Thymus (tissue), 11 donors: Measurements from ENCODE around the gene SEPTIN3. TPM values are rescaled to one million over a fixed set of nuclear protein-coding genes. Genes with fewer than 3 reads are reported as not detected.
A peak's percentile ranks its signal among the peaks of the same experiment; 100 is the strongest.
"Not testable (repeated sequence)": the region's sequence is repeated elsewhere in the genome, so short reads cannot be mapped to it uniquely, and the experiment has no call there.

Experiments
- DNase-seq, 9 donors: peaks; one replicate each; pipeline ENCODE4 v3.0.0-alpha.2; 2013; ENCODE audit warnings: low spot score in 9 of 9, low read depth in 6 of 9, missing footprints in 1 of 9
- H3K27ac ChIP-seq, 2 donors: one replicate each; pipeline ENCODE4 v1.5.1; 2013; ENCODE audit warnings: control low read depth in 1 of 2, low read depth in 1 of 2, low read length in 1 of 2, mild to moderate bottlenecking in 1 of 2, moderate library complexity in 1 of 2
- H3K27me3 ChIP-seq, 2 donors: one replicate each; pipeline ENCODE4 v1.5.1; 2013; ENCODE audit warnings: low read length in 1 of 2; ENCODE audit not compliant: control insufficient read depth in 2 of 2, insufficient read depth in 1 of 2
- H3K36me3 ChIP-seq, 2 donors: one replicate each; pipeline ENCODE4 v1.5.1; 2013; ENCODE audit warnings: low read length in 1 of 2, mild to moderate bottlenecking in 1 of 2, moderate library complexity in 1 of 2; ENCODE audit not compliant: control insufficient read depth in 2 of 2, insufficient read depth in 2 of 2
- H3K4me1 ChIP-seq, 2 donors: one replicate each; pipeline ENCODE4 v1.5.1; 2013; ENCODE audit warnings: low read length in 2 of 2; ENCODE audit not compliant: control insufficient read depth in 2 of 2, insufficient read depth in 2 of 2
- H3K4me3 ChIP-seq, 2 donors: one replicate each; pipeline ENCODE4 v1.5.1; 2013; ENCODE audit warnings: low read length in 2 of 2, control low read depth in 1 of 2, mild to moderate bottlenecking in 1 of 2
- H3K9me3 ChIP-seq, 2 donors: one replicate each; pipeline ENCODE4 v1.5.1; 2013; ENCODE audit warnings: low read length in 1 of 2, mild to moderate bottlenecking in 1 of 2; ENCODE audit not compliant: control insufficient read depth in 2 of 2, insufficient read depth in 1 of 2
- WGBS: extraction: QIAGEN DNeasy Blood & Tissue Kit; methylation state at CpG from one replicate; pipeline ENCODE4 v1.1.7; 2013; 5-methylcytosine and 5-hydroxymethylcytosine counted together
- polyA plus RNA-seq: library from polyadenylated mRNA; stranded (reverse); fragments of 200-250 nt; gene quantifications from one replicate; pipeline ENCODE4 v1.2.3, GENCODE V29; 2013
- total RNA-seq: library from RNA; stranded (reverse); fragments of 120-200 nt; gene quantifications from one replicate; pipeline ENCODE4 v1.2.4, GENCODE V29; 2013
- donor health status: healthy.

The SEPTIN3 gene
- total and polyA plus RNA-seq, 2 donors: 0.90 to 1.2 TPM

DNA sequence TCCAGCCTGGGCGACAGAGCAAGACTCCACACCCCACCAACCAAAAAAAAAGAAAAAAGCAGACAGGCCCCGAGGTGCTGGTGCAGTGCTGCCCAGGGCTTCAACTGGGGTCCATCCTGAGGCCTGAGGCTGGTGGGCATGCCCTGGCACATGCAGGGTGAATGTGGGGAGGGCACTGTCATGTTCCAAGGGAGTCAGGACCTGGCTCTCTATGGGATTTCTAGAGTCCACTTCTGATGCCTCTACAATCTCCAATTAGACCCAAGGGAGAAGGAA, 32.4 kb upstream of the SEPTIN3 start:
- 95% methylated on average over 2 of the region's 2 CpGs for WGBS
- H3K27ac ChIP-seq: no peak overlapping the region
- H3K36me3 ChIP-seq: peaks cover 39 to 45% of the 10 kb centered on the region in 2 donors
- H3K4me3 ChIP-seq: no peak overlapping the region
- DNase-seq: no peak
- peaks cover 0 to 25% of the 10 kb centered on the region in 2 donors for H3K4me1 ChIP-seq
- H3K27me3 ChIP-seq: no peaks in the 10 kb centered on the region
- H3K9me3 ChIP-seq: no peaks in the 10 kb centered on the region

DNA sequence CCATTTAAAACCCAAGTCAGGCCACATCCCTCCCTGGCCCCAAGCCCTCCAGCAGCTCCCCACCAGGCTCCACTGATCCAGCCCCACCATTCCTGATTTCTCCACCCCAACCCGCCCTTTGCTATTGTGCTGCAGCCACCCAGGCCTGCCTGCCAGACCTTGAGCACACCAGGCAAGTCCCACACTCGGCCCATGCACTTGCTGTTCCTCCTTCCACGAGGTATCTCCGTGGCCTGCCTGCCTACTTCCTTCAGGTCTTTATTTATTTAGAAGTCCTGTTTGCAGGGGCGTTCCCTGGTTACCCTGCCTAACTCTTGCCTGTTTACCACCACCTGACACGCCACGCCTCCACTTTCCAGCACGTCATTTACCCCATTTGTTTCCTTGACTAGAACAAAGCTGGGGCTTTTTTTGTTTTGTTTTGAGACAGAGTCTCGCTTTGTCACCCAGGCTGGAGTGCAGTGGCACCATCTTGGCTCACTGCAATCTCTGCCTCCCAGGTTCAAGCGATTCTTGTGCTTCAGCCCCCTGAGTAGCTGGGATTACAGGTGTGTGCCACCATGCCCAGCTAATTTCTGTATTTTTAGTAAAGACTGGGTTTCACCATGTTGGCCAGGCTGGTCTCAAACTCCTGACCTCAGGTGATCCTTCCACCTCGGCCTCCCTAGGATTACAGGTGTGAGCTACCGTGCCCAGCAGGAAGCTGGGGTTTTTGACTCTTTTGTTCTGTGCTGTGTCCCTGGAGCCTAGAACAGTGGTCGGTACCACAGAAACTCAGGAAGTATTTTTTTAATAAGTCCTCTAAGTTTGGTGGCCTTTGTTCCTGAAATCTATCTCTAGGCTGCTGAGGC, 29.0 kb upstream of the SEPTIN3 start:
- H3K36me3 ChIP-seq: peaks cover 41 to 68% of the 10 kb centered on the region in 2 donors
- no peaks in the 10 kb centered on the region for H3K9me3 ChIP-seq
- peak in 3 of 9 donors; percentile 45 to 70 (median 45) for DNase-seq
- peaks cover 0 to 20% of the 10 kb centered on the region in 2 donors for H3K4me1 ChIP-seq
- peak overlapping the region; percentile 72 for H3K27ac ChIP-seq
- 83% methylated on average over 13 of the region's 13 CpGs for WGBS
- H3K27me3 ChIP-seq: no peaks in the 10 kb centered on the region
- H3K4me3 ChIP-seq: no peak overlapping the region

DNA sequence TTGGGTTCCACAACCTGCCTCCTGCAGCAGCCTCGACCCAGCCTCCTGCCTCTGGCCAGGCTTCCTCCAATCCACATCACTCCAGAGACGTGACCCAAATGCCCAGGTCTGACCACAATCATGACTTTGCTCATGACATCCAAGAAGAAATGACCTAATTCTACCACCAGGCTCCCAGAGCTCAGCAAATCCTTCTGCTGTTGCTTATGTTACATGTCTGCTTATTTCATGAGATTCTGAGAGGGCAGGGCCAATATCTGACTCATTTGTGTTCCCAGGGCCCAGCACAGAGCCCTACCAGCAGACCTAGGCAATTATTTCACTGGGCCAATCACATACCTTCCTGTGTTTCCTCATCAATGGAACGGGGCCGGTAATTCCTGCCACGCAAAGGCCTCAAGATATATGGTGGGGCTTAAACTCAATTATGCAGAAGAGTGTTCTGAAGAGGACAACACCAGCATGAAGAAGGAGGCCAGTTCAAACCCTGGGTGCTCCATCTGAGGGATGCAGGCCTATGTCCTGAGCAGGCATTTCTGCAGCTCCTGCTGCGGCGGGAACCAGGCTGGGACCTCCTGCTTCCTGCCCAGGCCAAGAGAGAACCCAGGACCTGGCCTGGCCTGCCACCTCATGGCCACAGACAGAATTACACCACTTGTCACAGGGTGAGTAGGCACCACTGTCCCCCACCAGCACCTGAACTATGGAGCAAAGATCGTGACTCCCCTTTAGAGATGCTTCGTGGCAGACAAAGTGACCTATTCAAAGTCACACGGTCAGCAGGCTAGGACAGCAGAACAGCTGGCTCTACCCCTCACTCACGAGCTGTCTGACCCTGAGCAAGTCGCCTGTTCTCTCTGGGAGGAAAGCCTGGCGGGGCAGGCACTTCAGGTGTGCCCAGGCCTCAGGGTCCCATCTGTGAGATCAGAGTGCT, 28.1 kb upstream of the SEPTIN3 start:
- peak in 8 of 9 donors; percentile 59 to 87 (median 76) for DNase-seq
- 68% methylated on average over 13 of the region's 13 CpGs for WGBS
- no peak overlapping the region for H3K4me3 ChIP-seq
- no peaks in the 10 kb centered on the region for H3K27me3 ChIP-seq
- peaks cover 36 to 67% of the 10 kb centered on the region in 2 donors for H3K36me3 ChIP-seq
- peaks cover 0 to 27% of the 10 kb centered on the region in 2 donors for H3K4me1 ChIP-seq
- no peaks in the 10 kb centered on the region for H3K9me3 ChIP-seq
- peak overlapping the region; percentile 72 for H3K27ac ChIP-seq

DNA sequence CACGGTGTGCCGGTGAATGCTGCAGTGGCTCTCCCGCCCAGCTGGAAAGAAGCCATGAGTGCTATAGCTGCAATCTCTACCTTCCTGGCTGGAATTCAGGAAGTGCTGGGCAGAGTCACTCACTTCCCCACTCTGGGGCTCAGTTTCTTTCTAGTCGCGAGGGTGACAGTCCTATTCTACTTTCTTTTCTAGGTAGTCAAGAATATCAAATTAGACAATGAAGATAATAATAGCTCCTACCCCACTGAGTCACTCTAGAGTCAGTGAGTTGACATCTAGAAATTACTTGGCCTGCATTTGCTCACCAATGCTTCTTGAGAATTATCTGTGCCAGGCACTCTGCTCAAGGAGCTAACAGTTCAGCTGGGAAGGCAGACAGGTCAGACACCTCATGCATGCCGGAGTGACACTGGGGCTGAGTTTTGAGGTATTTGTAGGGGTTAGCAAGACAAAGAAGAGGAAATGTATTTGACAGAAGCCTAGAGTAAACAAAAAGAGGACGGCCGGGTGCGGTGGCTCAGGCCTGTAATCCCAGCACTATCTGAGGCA, 25.5 kb upstream of the SEPTIN3 start:
- 94% methylated on average over 9 of the region's 9 CpGs for WGBS
- DNase-seq: no peak
- Histone ChIP-seq H3K4me1 (peaks cover 3 to 43% of the 10 kb centered on the region in 2 donors), H3K4me3 (no peak overlapping the region), H3K9me3 (no peaks in the 10 kb centered on the region), H3K27me3 (no peaks in the 10 kb centered on the region), H3K36me3 (peaks cover 23 to 49% of the 10 kb centered on the region in 2 donors), H3K27ac (peak overlapping the region in 1 of 2 donors; percentile 33)

DNA sequence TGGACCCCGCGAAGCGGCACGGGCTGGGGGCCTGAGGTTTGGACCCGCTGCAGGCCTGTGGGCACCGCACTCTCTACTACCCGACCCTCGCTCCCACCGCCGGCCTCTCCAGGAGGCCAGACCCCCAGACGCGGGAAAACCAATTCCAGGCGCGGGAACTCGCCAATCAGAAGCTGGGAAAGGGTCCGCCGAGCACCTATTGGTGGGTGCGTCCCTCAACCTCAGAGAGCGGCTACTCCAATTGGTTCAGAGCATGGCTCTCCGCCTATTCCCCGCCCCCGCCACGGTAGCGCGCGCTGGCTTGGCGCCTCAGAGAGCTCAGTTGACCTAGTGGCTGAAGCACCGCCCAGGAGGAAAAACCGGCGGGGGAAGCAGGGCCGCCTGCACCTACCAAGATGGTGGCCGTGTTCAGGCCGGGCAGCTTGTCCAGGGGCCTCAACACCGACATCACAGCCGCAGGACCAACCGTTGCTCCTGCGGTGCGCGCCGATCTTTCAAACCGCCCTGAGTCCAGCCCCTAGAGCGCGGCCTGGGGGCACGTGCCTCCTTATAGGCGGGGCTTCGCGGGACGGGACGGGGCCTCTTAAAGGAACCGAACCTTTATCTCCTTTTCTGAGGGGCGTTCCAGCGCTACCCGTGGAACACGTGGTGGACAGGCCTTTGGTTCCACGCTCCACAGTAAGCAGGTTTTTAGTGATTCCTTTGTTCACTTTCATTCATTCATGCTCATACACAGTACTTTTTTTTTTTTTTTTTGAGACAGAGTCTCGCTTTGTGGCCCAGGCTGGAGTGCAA, 22.4 kb upstream of the SEPTIN3 start, which contains the start of gene CENPM:
Gene CENPM, minus strand, starts transcription at position 524 of the 795 bp plus-strand sequence. Its CDS starts 76 bp downstream, at position 448.
- 2% methylated on average over 56 of the region's 56 CpGs for WGBS
- H3K4me3 ChIP-seq: peak within 1 kb of the TSS; percentile 81 to 83
- peaks cover 10 to 26% of the 10 kb centered on the region in 2 donors for H3K36me3 ChIP-seq
- no peaks in the 10 kb centered on the region for H3K27me3 ChIP-seq
- DNase-seq: peak; percentile 69 to 95 (median 86)
- peak within 1 kb of the TSS in 1 of 2 donors; percentile 77 for H3K27ac ChIP-seq
- no peaks in the 10 kb centered on the region for H3K9me3 ChIP-seq
- H3K4me1 ChIP-seq: peaks cover 3 to 30% of the 10 kb centered on the region in 2 donors

DNA sequence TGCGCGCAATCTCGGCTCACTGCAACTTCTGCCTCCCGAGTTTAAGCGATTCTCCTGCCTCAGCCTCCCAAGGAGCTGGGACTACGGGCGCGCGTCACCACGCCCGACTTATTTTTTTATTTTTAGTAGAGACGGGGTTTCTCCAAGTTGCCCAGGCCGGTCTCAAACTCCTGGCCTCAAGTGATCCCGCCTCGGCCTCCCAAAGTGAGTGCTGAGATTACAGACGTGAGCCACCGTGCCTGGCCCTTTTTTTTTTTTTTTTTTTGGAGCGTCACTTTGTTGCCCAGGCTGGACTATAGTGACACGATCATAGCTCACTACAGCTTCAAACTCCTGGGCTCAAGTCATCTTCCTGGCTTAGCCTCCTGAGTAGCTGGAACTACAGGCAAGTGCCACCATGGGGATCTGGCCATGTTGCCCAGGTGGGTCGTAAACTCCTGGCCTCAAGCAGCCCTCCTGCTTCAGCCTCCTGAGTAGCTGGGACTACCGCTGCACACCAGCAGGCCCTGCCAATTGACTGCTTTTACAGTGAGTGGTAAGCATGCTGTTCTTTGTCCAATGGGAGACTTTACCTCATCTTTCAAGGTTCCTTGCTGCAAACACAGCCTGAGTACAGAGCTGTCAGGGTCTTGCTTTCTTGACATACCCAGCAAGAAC, 21.7 kb upstream of the SEPTIN3 start:
- 83% methylated on average over 21 of the region's 21 CpGs for WGBS
- no peak overlapping the region for H3K27ac ChIP-seq
- peaks cover 3 to 30% of the 10 kb centered on the region in 2 donors for H3K4me1 ChIP-seq
- no peaks in the 10 kb centered on the region for H3K27me3 ChIP-seq
- no peak for DNase-seq
- H3K36me3 ChIP-seq: peaks cover 10 to 21% of the 10 kb centered on the region in 2 donors
- H3K4me3 ChIP-seq: peak overlapping the region in 1 of 2 donors; percentile 83
- H3K9me3 ChIP-seq: no peaks in the 10 kb centered on the region

DNA sequence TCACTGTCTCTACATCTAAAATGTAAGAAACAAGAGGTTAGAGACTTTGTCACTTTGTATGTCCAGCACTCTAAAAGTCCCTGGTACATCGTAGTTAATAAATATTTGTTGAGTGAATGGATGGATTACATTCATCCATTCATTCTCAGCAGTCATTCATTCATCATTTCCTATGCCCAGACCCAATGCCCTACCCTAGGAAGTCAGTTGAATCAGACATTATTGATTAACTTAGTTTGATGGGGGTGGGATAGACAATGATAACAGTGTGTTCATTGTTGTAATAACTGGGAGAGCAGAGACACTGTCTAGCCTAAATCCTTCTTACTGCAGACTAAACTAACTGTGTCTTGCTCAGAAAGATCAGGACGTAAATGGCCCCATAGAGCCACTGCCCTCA, 21.1 kb upstream of the SEPTIN3 start:
- Histone ChIP-seq H3K27me3 (no peaks in the 10 kb centered on the region), H3K27ac (no peak overlapping the region), H3K4me3 (no peak overlapping the region), H3K36me3 (peaks cover 5 to 20% of the 10 kb centered on the region in 2 donors), H3K4me1 (peaks cover 3 to 30% of the 10 kb centered on the region in 2 donors), H3K9me3 (no peaks in the 10 kb centered on the region)
- DNase-seq: no peak
- 96% methylated on average over 2 of the region's 2 CpGs for WGBS

DNA sequence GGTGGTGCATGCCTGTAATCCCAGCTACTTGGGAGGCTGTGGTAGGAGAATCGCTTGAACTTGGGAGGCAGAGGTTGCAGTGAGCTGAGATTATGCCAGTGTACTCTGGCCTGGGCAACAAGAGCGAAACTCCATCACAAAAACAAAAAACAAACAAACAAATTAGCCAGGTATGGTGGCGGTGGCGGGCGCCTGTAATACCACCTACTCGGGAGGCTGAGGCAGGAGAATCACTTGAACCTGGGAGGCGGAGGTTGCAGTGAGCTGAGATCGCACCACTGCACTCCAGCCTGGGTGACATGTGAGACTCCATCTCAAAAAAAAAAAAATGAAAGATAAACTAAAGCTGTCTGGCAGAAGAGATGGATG, 20.3 kb upstream of the SEPTIN3 start:
- H3K27ac ChIP-seq, H3K9me3 ChIP-seq, H3K27me3 ChIP-seq, DNase-seq, H3K4me3 ChIP-seq: not testable (repeated sequence)
- Histone ChIP-seq H3K36me3 (peaks cover 0 to 13% of the 10 kb centered on the region in 2 donors), H3K4me1 (peaks cover 3 to 30% of the 10 kb centered on the region in 2 donors)
- 97% methylated on average over 8 of the region's 8 CpGs for WGBS
